GM21360 (cell line): Measurements from ENCODE around the gene SSMEM1.
"Not testable (repeated sequence)": the region's sequence is repeated elsewhere in the genome, so short reads cannot be mapped to it uniquely, and the experiment has no call there.

Experiments used
- ATAC-seq: cut with Tn5 transposase; IDR thresholded peaks from one replicate; pipeline ENCODE4 v1.9.1; 2021; ENCODE audit warnings: mild to moderate bottlenecking, moderate library complexity; ENCODE audit not compliant: unreplicated experiment

SSMEM1 gene, protein sequence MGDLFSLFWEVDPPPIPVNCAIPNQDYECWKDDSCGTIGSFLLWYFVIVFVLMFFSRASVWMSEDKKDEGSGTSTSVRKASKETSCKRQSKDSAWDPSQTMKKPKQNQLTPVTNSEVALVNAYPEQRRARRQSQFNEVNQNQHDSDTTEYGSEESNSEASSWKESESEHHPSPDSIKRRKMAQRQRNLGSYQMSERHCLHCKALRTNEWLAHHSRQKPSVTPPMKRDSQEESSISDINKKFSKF

DNA sequence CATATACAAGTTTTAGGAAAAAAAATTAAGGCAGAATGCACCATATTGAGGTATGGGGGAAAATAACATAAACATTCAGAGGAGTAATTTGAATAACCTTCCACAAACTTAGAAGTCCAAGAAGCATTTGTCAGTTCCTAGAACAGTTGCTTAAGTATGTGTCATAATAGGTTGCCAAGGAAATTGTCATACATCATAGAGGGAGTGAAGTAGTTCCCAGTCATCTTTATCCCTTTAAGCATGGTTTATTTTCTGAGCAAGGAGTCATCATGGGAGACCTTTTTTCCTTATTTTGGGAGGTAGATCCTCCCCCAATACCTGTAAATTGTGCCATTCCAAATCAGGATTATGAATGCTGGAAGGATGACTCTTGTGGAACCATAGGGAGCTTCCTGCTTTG, at the start of gene SSMEM1:
TSS of gene SSMEM1 (plus strand) at position 219 of the 400 bp plus-strand sequence. CDS start at position 270, 51 bp downstream.
- ATAC-seq, result no peak

DNA sequence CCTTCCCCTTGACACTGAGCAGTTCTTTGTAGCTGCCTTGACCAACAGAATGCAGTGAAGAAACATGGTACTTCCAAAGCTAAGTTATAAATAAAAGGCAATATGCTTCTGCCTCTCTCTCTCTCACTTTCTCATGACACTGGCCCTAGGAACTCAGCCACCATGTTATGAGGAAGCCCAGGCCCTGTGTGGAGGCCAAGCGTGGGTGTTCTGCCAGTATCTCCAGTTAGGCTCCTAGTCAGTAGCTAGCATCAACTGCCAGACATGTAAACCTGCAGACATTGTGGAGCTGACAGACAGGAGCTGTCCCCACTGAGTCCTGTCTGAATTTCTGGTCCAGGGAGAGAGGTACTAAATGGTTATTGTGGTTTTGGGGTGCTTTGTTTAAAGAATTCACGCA, 47.6 kb upstream of the SSMEM1 start:
- no peak for ATAC-seq

DNA sequence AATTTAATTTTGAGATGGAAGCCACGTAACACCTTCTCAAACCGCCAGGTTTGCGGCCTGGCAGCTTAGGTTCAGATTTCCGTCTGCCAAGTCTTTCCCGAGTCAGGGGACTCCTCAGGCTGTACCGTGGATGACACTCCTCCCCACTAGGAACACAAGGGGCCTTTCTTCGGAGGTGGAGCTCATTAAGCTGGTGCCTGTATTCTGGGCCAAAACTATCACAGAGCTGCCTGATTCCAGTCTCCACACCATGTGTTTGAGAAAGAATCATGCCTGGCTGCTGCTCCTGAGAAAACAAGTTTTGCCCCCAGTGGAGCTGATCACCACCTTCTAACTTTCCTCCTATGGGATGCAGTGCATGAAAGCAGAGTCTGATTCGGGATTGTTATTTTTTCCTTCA, 47.2 kb upstream of the SSMEM1 start:
- no peak for ATAC-seq

DNA sequence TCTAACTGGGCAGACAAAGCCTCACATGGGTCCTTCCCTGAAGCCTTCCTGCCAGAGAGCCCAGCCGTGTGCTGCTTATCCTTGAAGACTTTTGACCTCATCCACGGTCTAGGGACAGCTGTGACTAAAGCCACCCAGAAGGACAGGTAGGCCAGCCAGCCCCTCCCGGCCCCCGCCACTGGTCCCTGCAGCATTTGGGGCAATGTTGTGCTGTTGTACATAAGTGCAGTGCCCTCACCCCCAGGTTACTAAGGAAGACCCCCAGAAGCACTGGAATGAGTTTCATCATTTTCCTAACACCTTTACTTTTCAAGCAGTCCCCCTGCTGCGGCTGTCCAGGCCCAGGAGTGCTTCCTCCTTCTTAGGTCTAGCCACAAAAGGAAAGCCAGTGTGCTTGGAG, 45.5 kb upstream of the SSMEM1 start:
- no peak for ATAC-seq

DNA sequence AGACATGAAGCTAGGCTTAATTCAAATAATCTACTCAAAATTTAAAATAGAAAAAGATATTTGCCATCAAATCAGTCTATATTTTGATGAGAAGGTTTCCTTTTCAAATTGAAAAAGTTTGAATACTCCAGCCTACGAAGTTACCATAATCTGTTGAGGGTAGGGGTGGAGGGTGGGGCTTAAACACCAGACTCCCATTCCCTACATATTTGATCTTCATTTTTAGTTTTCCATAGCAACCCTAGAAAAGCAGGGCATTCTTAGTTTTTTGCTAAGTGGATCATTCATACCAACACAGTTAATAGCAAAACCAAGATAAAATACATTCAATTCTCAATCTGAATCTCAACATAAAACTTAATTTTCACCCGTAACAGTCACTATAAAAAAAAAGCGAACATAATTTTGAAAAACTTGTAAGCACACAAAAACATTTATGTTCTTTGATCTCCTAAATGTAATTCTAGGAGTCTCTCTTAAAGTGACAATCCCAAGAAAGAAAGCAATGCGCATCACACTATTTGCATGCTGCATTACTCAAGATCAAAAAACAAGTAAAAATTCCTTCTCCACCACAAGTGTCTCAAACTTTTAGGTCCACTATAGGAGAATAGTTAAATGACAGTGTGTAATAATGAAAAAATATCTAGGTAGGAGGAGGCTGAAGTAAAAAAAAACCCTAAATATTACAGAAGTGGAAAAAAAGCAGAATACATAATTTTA, 33.3 kb upstream of the SSMEM1 start:
- ATAC-seq, result no peak

DNA sequence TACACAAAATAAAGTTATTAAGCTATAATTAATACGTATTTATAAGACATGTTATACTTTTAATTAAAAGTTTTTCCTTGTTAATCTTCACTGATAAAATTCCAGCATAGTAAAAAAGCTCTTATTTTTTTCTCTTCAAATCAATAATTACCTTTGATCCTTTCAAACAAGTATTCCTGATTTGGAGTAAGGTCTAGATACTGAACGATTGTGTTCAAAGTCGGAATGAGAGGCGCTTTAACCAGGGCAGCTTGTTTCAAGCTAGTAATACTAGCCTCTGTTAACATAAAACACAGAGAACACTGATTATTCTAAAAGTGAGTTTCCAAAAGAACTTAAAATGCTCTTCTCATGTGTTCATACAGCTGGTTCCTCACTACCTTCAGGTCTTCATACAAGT, 29.4 kb upstream of the SSMEM1 start:
- ATAC-seq, result no peak

DNA sequence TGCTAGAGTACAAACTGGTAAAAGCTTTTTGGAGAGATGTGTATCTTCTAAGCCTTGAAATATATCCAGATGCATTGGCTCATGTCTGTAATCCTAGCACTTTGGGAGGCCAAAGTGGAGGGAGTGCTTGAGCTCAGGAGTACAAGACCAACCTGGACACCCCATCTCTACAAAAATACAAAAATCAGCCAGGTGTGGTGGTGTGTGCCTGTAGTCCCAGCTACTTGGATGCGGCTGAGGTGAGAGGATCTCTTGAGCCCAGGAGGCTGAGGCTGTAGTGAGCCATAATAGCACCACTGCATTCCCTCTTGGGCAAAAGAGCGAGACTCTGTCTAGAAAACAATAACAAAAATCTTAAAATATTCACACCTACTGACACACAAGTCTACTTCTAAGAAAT, 28.0 kb upstream of the SSMEM1 start:
- no peak for ATAC-seq

DNA sequence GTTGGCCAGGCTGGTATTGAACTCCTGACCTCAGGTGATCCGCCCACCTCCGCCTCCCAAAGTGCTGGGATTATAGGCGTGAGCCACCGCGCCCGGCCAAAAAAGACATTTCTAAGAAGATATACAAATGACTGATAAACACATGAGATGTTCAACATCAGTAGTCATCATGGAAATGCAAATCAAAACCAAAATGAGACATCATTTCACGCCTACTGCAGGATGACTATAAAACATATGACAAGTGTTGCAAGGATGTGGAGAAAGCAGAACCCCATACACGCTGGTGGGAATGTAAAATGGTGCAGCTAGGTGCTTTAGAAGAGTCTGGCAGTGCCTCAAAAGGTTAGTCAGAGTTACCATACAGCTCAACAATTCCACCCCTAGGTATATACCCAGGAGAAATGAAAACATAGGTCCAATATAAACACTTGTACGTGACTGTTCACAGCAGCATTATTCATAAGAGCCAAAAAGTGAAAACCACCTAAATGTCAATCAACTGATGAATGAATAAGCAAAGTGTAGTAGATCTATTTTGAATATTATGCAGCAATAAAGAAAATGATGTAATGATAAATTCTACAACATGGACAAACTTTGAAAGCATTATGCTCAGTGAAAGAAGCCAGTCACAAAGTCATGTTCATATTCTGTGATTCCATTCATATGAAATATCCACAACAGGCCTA, 26.9 kb upstream of the SSMEM1 start:
- ATAC-seq, result no peak

DNA sequence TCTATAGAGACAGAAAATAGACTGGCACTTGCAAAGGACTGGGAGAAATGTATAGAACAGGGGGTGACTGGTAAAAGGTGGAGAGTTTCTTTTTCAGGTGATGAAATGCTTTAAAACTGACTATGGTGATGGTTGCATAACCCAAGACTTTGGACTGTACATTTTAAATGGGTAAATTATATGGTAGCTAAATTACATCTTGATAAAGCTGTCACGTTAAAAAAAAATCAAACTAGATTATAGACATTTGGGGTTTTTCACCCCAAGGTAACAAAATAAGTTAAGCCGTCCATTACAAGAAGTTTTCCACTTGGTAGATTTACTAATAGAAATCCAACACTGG, 26.4 kb upstream of the SSMEM1 start:
- no peak for ATAC-seq

DNA sequence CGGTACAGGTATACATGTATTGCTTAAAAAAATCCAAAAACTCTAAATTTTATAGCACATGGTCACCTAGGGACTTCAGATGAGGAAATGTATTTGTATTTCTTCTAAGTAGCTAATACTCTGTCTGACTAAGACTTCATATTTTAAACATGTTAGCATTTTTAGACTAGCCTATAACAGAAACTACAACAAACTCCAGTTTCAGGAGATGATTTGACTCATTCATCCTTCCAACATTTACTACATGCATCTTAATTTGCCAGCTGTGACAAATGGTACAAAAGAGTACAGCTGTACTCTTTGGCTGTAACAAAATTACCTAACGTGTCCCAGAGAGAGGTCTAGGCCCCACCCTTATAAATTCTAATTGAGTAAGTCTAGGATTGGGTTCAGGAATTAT, 24.7 kb upstream of the SSMEM1 start:
- ATAC-seq, result peak; percentile 83

DNA sequence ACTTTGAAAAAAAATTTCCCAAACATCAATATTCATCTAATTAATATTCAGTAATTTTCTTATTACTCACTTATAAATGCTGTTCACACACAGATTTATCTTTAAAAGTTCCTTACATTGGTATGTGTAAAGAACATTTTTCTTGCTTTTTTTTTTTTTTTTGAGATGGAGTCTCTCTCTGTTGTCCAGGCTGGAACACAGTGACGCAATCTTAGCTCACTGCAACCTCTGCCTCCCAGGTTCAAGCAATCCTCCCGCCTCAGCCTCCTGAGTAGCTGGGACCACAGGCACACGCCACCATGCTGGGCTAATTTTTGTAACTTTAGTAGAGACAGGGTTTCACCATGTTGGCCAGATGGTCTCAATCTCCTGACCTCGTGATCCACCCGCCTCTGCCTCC, 23.3 kb upstream of the SSMEM1 start:
- ATAC-seq, result not testable (repeated sequence)

DNA sequence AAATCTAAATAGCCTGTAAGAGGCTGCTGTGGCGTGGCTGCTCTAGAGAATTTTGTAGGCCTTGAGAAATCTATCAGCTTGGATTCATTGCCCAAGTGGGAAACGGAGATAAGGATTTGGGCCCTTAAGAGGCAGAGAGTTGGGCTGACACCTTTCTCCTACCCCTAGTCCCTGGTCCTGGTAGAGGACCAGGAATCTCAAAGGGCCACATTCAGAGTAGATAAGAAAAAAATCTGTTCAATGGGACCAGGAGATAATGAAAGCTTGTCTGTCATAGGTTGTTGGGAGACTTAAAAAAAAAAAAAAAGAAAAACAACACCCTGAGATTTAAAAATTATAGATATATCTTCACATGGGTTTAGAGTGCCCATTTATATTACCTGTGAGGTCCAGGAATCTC, 20.3 kb upstream of the SSMEM1 start:
- no peak for ATAC-seq

DNA sequence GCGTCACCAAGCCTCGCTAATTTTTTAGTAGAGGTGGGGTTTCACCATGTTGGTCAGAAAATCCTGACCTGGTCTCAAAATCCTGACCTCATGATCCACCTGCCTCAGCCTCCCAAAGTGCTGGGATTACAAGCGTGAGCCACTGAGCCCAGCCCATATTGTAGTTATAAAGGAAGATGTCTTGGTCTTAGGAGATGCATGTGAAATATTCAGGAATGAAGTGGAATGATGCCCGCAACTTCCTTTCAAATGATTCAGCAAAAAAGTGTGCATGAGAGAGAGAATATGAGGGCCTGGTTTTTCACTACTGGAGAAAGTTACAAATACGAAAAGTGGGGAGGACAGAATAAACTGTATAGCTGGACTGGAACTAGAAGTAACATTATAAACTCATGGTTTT, 18.3 kb upstream of the SSMEM1 start:
- no peak for ATAC-seq

DNA sequence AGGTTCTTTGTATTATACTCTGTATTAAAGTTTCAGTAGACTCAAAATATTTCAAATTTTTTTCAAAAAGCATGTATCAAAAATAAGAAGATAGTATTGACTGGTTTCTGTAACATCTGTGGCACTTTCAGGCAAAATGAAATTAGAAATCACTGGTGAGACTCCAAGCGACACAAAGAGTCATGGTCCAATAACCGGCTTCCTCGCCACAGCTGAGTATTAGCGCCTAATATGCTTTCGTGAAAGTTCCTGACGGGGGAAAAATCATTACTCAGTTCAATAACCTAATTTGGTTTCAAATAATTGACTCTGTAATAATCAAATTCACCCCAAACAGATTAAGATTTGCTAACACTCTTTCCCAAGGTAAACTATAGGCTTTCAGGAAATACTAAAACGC, 15.9 kb upstream of the SSMEM1 start:
- ATAC-seq, result no peak

DNA sequence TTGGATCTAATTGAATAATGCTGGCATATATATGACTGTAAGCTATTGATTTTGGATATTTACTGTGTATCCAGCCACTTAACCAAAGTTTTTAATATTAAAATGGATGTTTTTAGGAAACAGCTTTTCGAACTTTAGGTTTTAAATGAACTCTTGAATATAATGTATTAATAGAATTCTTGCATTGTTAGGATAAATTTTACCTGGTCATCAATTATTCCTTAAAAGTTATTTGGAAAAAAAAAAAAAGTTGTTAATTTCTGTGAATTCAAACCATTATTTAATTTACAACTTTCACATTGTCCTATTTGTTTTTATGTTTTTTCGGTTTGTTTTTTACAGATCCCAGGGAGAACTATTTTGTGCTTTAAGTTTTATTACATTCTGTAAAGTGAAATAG, 12.3 kb upstream of the SSMEM1 start:
- ATAC-seq, result no peak

DNA sequence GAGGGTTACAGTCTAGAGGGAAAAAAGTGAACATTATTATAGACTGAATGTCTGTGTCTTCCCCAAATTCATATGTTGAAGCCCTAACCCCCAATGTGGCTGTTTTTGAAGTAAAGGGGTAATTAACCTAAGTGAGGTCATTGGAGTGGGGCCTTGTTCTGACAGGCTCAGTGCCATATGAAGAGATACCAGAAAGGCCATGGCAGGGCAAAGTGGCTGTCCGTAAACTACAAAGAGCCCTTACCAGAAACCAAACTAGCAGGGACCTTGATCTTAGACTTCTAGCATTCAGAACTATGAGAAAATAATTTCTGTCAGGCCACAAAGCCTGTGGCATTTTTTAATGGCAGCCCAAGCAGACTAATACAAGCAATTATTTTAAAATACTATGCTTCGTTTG, 11.2 kb upstream of the SSMEM1 start:
- ATAC-seq, result no peak

DNA sequence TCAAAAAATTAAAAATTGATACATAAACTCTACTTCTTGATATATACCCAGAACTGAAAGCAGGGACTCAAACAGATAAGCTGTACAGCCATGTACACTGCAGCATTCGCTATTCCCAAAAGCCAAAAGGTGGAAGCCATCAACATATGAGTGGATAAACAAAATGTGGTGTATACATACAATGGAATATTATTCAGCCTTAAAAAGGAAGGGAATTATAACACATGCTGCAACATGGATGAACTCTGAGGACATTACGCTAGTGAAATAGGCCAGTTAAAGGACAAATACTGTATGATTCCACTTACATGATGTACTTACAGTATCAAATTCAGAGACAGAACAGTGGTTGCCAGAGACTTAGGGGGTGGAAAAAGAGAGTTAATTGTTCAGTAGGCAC, 10.6 kb upstream of the SSMEM1 start:
- no peak for ATAC-seq

DNA sequence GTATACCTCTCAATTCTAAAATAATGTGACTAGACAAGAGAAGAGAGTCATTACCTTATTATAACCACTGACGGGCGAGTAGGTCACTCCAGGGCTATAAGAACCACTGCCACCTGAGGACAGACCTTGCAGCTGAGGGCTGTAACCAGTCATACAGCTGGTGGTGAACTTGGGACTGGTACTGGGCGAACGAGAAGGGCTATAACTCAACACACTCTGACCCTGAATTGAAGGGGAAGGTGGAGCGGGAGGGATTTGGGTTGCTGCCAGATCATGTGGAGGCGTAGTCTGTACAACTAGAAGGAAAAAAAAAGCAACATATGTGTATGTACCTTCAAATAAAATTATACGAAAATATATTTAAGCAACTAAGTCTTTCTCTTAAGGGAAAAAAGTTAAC, 5.9 kb upstream of the SSMEM1 start:
- ATAC-seq, result no peak

DNA sequence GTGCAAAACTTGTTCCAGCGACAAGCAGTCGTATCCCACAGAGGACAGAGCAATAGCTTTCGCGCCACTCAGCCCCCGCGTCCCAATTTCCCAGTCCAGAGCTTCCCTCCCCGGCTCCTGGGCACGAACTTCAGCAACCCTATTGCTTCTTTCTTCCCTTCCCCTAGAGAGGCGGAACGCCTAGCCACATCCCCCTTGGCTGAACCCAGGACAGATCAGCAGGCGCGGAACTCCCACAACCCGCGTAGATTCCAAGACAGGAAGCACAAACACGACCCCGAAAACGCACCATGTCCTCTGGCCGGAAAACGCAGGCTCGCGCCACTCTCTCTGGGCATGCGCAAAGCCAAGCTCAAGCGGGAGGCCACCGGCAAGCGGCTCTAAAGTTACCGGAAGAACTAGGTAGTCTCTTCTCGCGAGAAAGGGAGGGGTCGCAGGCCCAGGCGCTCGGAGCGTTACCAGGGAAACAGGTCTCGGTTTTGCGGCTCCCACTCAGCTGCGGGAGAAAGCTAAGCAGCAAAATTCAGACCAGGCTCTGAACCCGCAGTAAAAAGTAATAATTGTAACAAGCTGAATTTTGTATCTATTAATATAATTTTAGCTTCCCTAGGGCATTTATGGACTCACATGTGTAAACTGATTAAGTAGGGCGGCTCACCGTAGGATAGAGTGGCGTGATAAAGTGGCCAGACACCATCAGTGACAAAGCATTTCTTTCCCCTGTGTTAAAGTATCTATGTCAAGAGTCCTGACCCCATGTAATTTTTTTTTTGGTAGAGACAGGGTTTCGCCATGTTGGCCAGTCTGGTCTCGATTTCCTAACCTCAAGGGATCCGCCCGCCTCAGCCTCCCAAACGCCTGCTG, 2.3 kb upstream of the SSMEM1 start, which contains the start of gene TMEM209:
TSS of gene TMEM209 (minus strand) at position 323 of the 864 bp plus-strand sequence. CDS start at position 292, 31 bp downstream.
- peak; percentile 97 for ATAC-seq

DNA sequence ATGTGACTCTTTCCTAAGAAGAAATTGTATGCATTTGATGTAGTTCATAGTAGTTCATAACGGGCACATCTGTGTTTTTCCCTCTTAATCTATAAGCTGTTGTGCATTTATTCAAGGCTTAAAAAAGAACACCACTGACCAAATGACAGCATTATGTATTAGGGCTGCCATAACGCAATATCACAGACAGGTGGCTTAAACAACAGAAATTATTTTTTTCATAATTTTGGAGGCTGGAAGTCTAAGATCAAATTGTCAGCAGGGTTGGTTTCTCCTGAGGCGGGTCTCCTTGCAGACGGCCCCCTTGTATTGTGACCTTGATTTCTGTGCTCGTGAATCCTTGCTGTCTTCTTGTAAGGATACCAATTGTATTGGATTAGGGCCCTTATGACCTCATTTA, 627 bp upstream of the SSMEM1 start:
- no peak for ATAC-seq

DNA sequence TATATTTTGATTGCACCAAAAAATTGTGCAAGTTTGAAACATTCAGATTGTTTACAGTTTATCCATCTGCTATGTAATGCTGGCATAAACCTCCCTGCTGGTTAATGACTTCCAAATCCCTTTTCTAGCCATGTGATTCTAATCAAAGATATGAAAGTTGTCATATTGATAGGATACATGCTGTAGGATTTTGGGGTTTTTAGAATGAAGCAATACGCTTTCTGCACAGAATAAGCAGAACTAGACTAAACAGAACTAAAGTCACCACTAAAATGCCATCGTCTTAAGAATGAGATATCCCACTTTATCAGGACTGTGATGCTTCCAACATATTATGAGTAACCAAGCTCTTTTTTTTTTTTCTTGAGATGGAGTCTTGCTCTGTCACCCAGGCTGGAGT, 856 bp downstream of the SSMEM1 start:
- no peak for ATAC-seq
